ENCODE results near the gene SPATA31D4. TPM values are rescaled to one million over a fixed set of nuclear protein-coding genes. Genes with fewer than 3 reads are reported as not detected.
"Not testable (repeated sequence)": the region's sequence is repeated elsewhere in the genome, so short reads cannot be mapped to it uniquely, and the experiment has no call there.

Gene SPATA31D4
- total RNA-seq, 2 experiments from 2014 or later = not detected

GRCh38 chr9:81912135-81912534, 16.1 kb upstream of the SPATA31D4 start:
- intact Hi-C loops (cut with micrococcal nuclease) = no loop called here
- no peaks in the 10 kb centered on the region for H3K4me1 Mint-ChIP-seq (ENCODE audit: low read depth)
- no peaks in the 10 kb centered on the region for H3K36me3 Mint-ChIP-seq (ENCODE audit: low read depth)
- H3K27me3 Mint-ChIP-seq (ENCODE audit: low read depth) = peaks cover 11% of the 10 kb centered on the region
- H3K9me3 Mint-ChIP-seq = no peaks in the 10 kb centered on the region
- CTCF ChIA-PET = no interaction called here
- H3K4me3 Mint-ChIP-seq = no peak overlapping the region
- DNase-seq = no peak
- H3K27ac Mint-ChIP-seq = no peak overlapping the region

DNA sequence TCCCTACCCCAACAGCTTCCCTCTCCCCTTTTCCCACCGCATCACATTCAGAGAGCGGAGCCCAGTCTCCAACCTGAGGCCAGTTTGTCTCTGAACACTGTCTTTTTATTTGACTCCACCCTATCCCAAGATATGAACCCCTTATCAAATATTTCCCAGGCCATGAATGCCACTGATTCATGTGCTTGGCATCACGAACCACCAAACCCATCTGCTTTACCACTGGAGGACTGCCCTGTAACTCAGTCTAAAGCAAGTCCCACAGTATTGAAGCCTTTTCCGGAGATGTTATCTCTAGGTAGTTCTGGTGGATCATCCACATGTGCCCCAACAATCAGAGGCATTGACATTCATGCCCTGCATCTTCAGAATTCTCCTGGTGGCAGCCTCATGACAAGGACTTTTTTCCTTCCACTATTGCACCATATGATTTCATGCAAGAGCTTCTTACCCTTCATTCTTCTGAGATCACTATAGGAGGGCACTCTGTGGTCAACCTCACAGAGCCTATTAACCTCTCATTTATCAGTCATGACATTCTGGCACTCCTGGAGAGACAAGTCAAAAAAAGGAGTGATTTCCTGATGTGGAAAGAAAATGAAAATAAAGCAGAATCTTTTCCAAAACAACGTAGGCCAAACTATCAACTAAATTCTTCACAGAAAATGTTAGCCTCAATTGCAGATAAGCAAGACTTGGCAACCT, 12.3 kb upstream of the SPATA31D4 start:
- no peak overlapping the region for H3K4me3 Mint-ChIP-seq
- CTCF ChIA-PET = no interaction called here
- H3K27me3 Mint-ChIP-seq (ENCODE audit: low read depth) = peaks cover 11% of the 10 kb centered on the region
- H3K4me1 Mint-ChIP-seq (ENCODE audit: low read depth) = no peaks in the 10 kb centered on the region
- no peaks in the 10 kb centered on the region for H3K9me3 Mint-ChIP-seq
- H3K36me3 Mint-ChIP-seq (ENCODE audit: low read depth) = no peaks in the 10 kb centered on the region
- H3K27ac Mint-ChIP-seq = no peak overlapping the region
- DNase-seq = no peak
- intact Hi-C loops (cut with micrococcal nuclease) = no loop called here

GRCh38 chr9:81918507-81918906, 9.7 kb upstream of the SPATA31D4 start:
- intact Hi-C loops (cut with micrococcal nuclease); H3K4me1 Mint-ChIP-seq (ENCODE audit: low read depth); H3K9me3 Mint-ChIP-seq; DNase-seq; CTCF ChIA-PET; H3K27ac Mint-ChIP-seq; H3K36me3 Mint-ChIP-seq (ENCODE audit: low read depth); H3K4me3 Mint-ChIP-seq: not testable (repeated sequence)
- H3K27me3 Mint-ChIP-seq (ENCODE audit: low read depth) = peaks cover 10% of the 10 kb centered on the region

DNA sequence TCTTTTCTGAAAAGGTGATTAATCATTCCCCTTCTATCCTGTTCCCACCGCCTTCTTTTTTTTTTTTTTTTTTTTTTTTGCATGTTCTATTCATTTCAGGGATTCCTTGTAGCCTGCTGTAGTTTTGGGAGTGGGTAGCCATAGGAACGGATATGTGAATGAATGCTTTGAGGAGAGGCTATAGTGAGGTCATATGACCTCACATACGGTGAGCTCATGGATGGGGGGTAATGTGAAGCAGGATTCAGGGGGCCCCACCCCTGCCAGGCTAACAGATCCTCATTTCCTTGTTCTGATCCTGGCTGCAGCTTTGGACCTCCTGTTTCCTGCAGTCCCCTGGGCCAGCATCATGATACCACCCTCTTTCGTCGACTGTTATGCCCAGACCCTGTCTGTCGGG, 1.9 kb downstream of the SPATA31D4 start:
- H3K27ac Mint-ChIP-seq; H3K4me3 Mint-ChIP-seq; H3K27me3 Mint-ChIP-seq (ENCODE audit: low read depth); intact Hi-C loops (cut with micrococcal nuclease); H3K36me3 Mint-ChIP-seq (ENCODE audit: low read depth); CTCF ChIA-PET; DNase-seq; H3K9me3 Mint-ChIP-seq; H3K4me1 Mint-ChIP-seq (ENCODE audit: low read depth): not testable (repeated sequence)

DNA sequence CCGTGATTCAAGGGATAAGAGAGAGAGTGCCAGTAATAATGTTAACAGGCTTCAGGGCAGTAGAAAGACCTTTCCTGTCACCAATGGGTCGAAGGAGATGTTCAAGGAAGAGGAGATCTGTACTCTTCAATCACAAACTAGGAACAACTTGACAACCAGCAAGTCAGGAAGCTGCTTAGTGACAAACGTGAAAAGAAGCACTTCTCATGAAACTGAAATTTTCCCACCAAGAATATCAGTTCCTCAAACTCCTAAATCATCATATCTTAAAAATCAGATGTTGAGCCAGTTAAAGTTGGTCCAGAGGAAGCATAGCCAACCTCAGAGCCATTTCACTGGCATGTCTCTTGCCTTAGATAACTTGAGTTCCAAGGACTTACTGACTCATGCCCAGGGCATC, 5.3 kb downstream of the SPATA31D4 start:
- H3K27ac Mint-ChIP-seq; H3K4me3 Mint-ChIP-seq; H3K9me3 Mint-ChIP-seq; intact Hi-C loops (cut with micrococcal nuclease); H3K27me3 Mint-ChIP-seq (ENCODE audit: low read depth); H3K36me3 Mint-ChIP-seq (ENCODE audit: low read depth); H3K4me1 Mint-ChIP-seq (ENCODE audit: low read depth); CTCF ChIA-PET; DNase-seq: not testable (repeated sequence)

GRCh38 chr9:81943393-81943792, 15.2 kb downstream of the SPATA31D4 start, which contains the start of gene SPATA31D3:
Gene SPATA31D3 (plus strand): TSS chr9:81943500. CDS start chr9:81943586, 86 bp downstream.
- CTCF ChIA-PET; H3K27me3 Mint-ChIP-seq (ENCODE audit: low read depth); intact Hi-C loops (cut with micrococcal nuclease); H3K36me3 Mint-ChIP-seq (ENCODE audit: low read depth); H3K4me3 Mint-ChIP-seq; H3K4me1 Mint-ChIP-seq (ENCODE audit: low read depth); H3K27ac Mint-ChIP-seq; H3K9me3 Mint-ChIP-seq; DNase-seq: not testable (repeated sequence)

DNA sequence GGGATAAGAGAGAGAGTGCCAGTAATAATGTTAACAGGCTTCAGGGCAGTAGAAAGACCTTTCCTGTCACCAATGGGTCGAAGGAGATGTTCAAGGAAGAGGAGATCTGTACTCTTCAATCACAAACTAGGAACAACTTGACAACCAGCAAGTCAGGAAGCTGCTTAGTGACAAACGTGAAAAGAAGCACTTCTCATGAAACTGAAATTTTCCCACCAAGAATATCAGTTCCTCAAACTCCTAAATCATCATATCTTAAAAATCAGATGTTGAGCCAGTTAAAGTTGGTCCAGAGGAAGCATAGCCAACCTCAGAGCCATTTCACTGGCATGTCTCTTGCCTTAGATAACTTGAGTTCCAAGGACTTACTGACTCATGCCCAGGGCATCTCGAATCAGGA, 20.4 kb downstream of the SPATA31D4 start:
- H3K36me3 Mint-ChIP-seq (ENCODE audit: low read depth); CTCF ChIA-PET; H3K9me3 Mint-ChIP-seq; DNase-seq; H3K4me1 Mint-ChIP-seq (ENCODE audit: low read depth); H3K27me3 Mint-ChIP-seq (ENCODE audit: low read depth); H3K27ac Mint-ChIP-seq; H3K4me3 Mint-ChIP-seq; intact Hi-C loops (cut with micrococcal nuclease): not testable (repeated sequence)

GRCh38 chr9:81953096-81953495, 24.9 kb downstream of the SPATA31D4 start:
- Mint-ChIP-seq H3K4me1 (ENCODE audit: low read depth) (no peaks in the 10 kb centered on the region), H3K4me3 (no peak overlapping the region), H3K36me3 (ENCODE audit: low read depth) (peaks cover 2% of the 10 kb centered on the region), H3K9me3 (peaks cover 25% of the 10 kb centered on the region), H3K27me3 (ENCODE audit: low read depth) (no peaks in the 10 kb centered on the region), H3K27ac (no peak overlapping the region)
- no peak for DNase-seq
- CTCF ChIA-PET = no interaction called here
- intact Hi-C loops (cut with micrococcal nuclease) = no loop called here

- Mint-ChIP-seq H3K27ac (no peak overlapping the region), H3K36me3 (ENCODE audit: low read depth) (peaks cover 2% of the 10 kb centered on the region), H3K27me3 (ENCODE audit: low read depth) (no peaks in the 10 kb centered on the region), H3K4me1 (ENCODE audit: low read depth) (no peaks in the 10 kb centered on the region), H3K9me3 (peaks cover 25% of the 10 kb centered on the region), H3K4me3 (no peak overlapping the region)
- intact Hi-C loops (cut with micrococcal nuclease) = no loop called here
- DNase-seq = no peak
- CTCF ChIA-PET = no interaction called here
These were observed 27.4 kb downstream of the SPATA31D4 start for GRCh38 chr9:81955625-81956024.

DNA sequence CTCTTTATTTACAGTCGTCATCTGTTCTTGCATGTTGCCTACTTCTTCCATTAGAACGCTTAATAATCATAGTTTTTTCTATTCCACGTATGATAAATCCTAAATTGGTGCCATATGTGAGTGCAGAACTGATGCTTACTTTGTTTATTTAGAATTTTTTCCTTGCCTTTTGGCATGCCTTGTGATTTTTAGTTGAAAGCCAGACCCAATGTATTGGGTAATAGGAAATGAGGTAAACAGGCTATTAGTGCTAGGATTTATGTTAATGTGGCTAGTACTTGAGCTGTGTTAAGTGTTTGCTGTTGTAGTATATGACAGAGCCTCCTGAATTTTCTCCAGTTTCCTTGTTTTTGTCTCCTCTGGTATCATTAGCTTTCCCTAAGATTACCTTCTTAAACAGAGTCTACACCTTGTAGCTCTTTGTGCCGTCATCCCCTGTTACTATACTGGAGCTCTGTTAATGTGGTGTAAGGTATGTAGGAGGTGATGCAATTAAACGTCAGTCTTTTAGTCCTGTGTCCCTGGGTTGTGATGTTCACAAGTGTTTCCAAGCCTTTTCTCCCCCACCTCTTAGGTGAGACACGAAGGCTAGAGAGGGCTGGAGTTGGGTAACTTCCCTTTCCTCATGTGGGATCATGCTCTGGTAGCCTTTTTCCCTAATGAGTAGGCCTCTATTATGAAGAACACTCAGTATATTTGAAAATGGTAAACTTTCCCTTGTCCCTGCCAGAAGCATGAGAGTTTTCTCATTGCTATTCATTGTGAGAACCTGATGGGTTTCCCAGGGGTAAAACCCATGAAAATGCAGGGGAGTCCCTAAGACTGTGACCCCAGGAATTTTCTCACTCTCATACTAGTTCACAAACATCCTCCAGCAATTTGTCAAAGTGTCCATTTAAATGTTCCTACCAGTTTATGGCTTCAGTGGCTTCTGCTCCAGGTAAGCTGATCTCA, 36.3 kb downstream of the SPATA31D4 start:
- CTCF ChIA-PET = interaction anchor here (0.6 kb wide), 1 partner anchor 1138 kb away, joined by 3 read pairs; no protein-coding TSS in a partner anchor
- H3K36me3 Mint-ChIP-seq (ENCODE audit: low read depth) = no peaks in the 10 kb centered on the region
- no peaks in the 10 kb centered on the region for H3K4me1 Mint-ChIP-seq (ENCODE audit: low read depth)
- intact Hi-C loops (cut with micrococcal nuclease) = no loop called here
- H3K4me3 Mint-ChIP-seq = no peak overlapping the region
- H3K27me3 Mint-ChIP-seq (ENCODE audit: low read depth) = peaks cover 3% of the 10 kb centered on the region
- peaks cover 3% of the 10 kb centered on the region for H3K9me3 Mint-ChIP-seq
- H3K27ac Mint-ChIP-seq = no peak overlapping the region
- DNase-seq = no peak

DNA sequence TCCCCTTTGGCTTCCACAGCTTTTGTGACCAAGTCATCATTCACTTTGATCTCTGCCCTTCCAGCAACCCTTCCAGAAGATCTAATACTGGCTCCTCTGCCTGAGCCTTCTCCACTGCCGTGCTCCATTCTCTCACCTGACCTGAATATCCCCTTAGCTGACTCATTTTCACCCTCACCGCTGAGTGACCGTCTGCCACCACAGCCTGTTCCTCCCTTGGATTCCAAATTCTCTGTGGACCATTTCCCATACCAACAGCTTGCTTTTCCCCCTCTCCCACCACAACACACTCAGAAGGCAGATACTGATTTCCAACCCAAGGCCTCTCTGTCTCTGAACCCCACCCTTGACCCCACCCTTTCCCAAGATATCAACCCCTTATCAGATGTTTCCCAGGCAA, 39.8 kb downstream of the SPATA31D4 start:
- Mint-ChIP-seq H3K27me3 (ENCODE audit: low read depth) (peaks cover 3% of the 10 kb centered on the region), H3K9me3 (peaks cover 3% of the 10 kb centered on the region), H3K36me3 (ENCODE audit: low read depth) (no peaks in the 10 kb centered on the region), H3K27ac (no peak overlapping the region), H3K4me3 (no peak overlapping the region), H3K4me1 (ENCODE audit: low read depth) (no peaks in the 10 kb centered on the region)
- CTCF ChIA-PET = no interaction called here
- DNase-seq = no peak
- intact Hi-C loops (cut with micrococcal nuclease) = no loop called here

GRCh38 chr9:81969971-81970370, 41.7 kb downstream of the SPATA31D4 start:
- Mint-ChIP-seq H3K36me3 (ENCODE audit: low read depth) (no peaks in the 10 kb centered on the region), H3K4me1 (ENCODE audit: low read depth) (no peaks in the 10 kb centered on the region), H3K27ac (no peak overlapping the region), H3K27me3 (ENCODE audit: low read depth) (peaks cover 3% of the 10 kb centered on the region), H3K9me3 (peaks cover 6% of the 10 kb centered on the region), H3K4me3 (no peak overlapping the region)
- CTCF ChIA-PET = no interaction called here
- no peak for DNase-seq
- intact Hi-C loops (cut with micrococcal nuclease) = no loop called here

DNA sequence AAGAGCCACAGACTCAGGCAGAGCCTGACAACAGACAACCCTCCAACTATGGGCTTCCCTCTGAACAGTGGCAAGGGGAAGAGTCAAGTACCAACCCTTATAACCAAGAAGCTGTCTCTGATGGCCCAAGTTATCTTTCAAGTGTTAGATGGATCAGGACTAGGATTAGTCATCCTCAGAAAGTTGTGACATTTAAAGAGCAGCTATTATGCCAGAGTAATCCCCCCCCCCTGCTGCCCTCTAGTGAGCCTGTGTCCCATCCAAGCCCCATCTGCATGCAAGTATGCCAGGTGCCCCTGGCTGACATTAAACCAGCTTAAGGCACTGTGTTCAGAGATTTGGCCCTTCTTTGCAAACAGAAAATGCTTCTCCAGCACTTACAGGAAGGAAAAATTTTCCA, 43.5 kb downstream of the SPATA31D4 start:
- Mint-ChIP-seq H3K9me3 (peaks cover 8% of the 10 kb centered on the region), H3K27me3 (ENCODE audit: low read depth) (peaks cover 3% of the 10 kb centered on the region), H3K4me1 (ENCODE audit: low read depth) (no peaks in the 10 kb centered on the region), H3K36me3 (ENCODE audit: low read depth) (no peaks in the 10 kb centered on the region), H3K4me3 (no peak overlapping the region), H3K27ac (no peak overlapping the region)
- CTCF ChIA-PET = no interaction called here
- intact Hi-C loops (cut with micrococcal nuclease) = no loop called here
- no peak for DNase-seq

Data from activated naive CD4-positive, alpha-beta T cell treated with anti-CD3 and anti-CD28 coated beads for 36 hours (primary cell).